Fibroblast of pulmonary artery (primary cell): ENCODE measurements around the gene KIRREL3.

Experiments
- DNase-seq: peaks from one replicate; pipeline ENCODE4 v3.0.0-alpha.2; 2010; ENCODE audit warnings: low read depth
- H3K4me3 ChIP-seq: replicated peaks from 2 replicates; pipeline ENCODE4 v1.5.1; 2011; ENCODE audit warnings: low read depth, mild to moderate bottlenecking, control low read depth, low read length, moderate library complexity
- CTCF ChIP-seq: IDR thresholded peaks from 2 replicates; pipeline ENCODE4 v1.5.1; 2011; ENCODE audit warnings: mild to moderate bottlenecking, control low read depth, low read length, inconsistent platforms; ENCODE audit errors: missing control alignments

Gene KIRREL3

GRCh38 chr11:126488591-126489370, 511.8 kb downstream of the KIRREL3 start:
- no peak for TF ChIP-seq CTCF
- no peak for DNase-seq
- H3K4me3 ChIP-seq, result no peak overlapping the region

- TF ChIP-seq CTCF, result no peak
Observed at GRCh38 chr11:126487711-126488110, 512.9 kb downstream of the KIRREL3 start.

GRCh38 chr11:126485986-126486635, 514.5 kb downstream of the KIRREL3 start:
- no peak for TF ChIP-seq CTCF
- no peak for DNase-seq
- H3K4me3 ChIP-seq, result no peak overlapping the region

More at GRCh38 chr11:126487711-126488110, 512.9 kb downstream of the KIRREL3 start:
- H3K4me3 ChIP-seq, result no peak overlapping the region
- DNase-seq, result no peak

GRCh38 chr11:126485021-126485792, 515.4 kb downstream of the KIRREL3 start:
- H3K4me3 ChIP-seq, result no peak overlapping the region
- peak; percentile 35 for DNase-seq
- TF ChIP-seq CTCF, result peak; percentile 21

- peak; percentile 26 for DNase-seq
- H3K4me3 ChIP-seq, result no peak overlapping the region
- TF ChIP-seq CTCF, result no peak
Observed at GRCh38 chr11:126484266-126484665, 516.3 kb downstream of the KIRREL3 start.

- TF ChIP-seq CTCF, result no peak
- DNase-seq, result no peak
Observed at GRCh38 chr11:126483621-126484195, 516.9 kb downstream of the KIRREL3 start.

More at GRCh38 chr11:126483621-126484195, 516.9 kb downstream of the KIRREL3 start:
- H3K4me3 ChIP-seq, result no peak overlapping the region
